LHCN-M2 (cell line): ENCODE measurements around the gene PAGE1. TPM values are rescaled to one million over a fixed set of nuclear protein-coding genes. Genes with fewer than 3 reads are reported as not detected.

Experiments used
- total RNA-seq: library from RNA; depleted of rRNA; stranded (reverse); fragments of >200 nt; gene quantifications from 2 replicates; pipeline ENCODE4 v1.2.3, GENCODE V29; 2014; rRNA removed

Gene PAGE1
- total RNA-seq, 1 experiment from 2014 or later = not detected

Other genes starting within 250 kb of the PAGE1 start
- not detected in 2 replicates for gene GAGE12C, start 163.8 kb downstream of the PAGE1 start, total RNA-seq
- not detected in 2 replicates for gene GAGE12D, start 154.3 kb downstream of the PAGE1 start, total RNA-seq
- gene GAGE12E, start 144.7 kb downstream of the PAGE1 start, total RNA-seq = not detected in 2 replicates
- not detected in 2 replicates for gene GAGE12F, start 135.1 kb downstream of the PAGE1 start, total RNA-seq
- not detected in 2 replicates for gene GAGE12G, start 125.6 kb downstream of the PAGE1 start, total RNA-seq
- not detected in 2 replicates for gene GAGE12H, start 116.0 kb downstream of the PAGE1 start, total RNA-seq
- not detected in 2 replicates for gene GAGE2A, start 106.5 kb downstream of the PAGE1 start, total RNA-seq
- gene GAGE1, start 97.0 kb downstream of the PAGE1 start, total RNA-seq = not detected in 2 replicates
- not detected in 2 replicates for gene PAGE4, start 133.3 kb upstream of the PAGE1 start, total RNA-seq
- gene USP27X, start 183.5 kb upstream of the PAGE1 start, total RNA-seq = 1.6 and 2.1 TPM in 2 replicates
- gene CLCN5, start 226.6 kb upstream of the PAGE1 start, total RNA-seq = 5.0 and 7.8 TPM in 2 replicates